Measurements from ENCODE around the gene SPECC1.
A peak's percentile ranks its signal among the peaks of the same experiment; 100 is the strongest.
"Not testable (repeated sequence)": the region's sequence is repeated elsewhere in the genome, so short reads cannot be mapped to it uniquely, and the experiment has no call there.

SPECC1 gene

DNA sequence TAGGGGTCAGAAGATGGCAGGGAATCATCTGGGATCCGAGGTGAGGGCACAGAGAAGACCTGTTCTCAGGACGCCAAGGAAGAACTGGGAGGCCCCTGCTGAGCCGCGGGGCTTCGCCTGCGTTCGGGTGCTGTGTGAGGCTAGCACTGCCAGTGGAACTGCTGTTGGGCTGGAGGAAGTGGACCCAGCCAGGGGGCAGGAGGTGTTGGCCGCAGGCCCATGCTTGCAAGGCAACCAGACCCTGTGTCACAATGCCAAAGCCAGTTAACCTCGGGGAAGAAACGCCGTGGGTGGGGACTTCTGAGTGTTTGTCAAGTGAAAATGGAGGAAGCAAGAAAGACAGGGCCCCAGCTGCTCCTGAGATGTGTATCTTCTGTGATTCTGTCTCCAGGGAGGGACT lies 272.7 kb downstream of the SPECC1 start:
- no peak for DNase-seq

DNA sequence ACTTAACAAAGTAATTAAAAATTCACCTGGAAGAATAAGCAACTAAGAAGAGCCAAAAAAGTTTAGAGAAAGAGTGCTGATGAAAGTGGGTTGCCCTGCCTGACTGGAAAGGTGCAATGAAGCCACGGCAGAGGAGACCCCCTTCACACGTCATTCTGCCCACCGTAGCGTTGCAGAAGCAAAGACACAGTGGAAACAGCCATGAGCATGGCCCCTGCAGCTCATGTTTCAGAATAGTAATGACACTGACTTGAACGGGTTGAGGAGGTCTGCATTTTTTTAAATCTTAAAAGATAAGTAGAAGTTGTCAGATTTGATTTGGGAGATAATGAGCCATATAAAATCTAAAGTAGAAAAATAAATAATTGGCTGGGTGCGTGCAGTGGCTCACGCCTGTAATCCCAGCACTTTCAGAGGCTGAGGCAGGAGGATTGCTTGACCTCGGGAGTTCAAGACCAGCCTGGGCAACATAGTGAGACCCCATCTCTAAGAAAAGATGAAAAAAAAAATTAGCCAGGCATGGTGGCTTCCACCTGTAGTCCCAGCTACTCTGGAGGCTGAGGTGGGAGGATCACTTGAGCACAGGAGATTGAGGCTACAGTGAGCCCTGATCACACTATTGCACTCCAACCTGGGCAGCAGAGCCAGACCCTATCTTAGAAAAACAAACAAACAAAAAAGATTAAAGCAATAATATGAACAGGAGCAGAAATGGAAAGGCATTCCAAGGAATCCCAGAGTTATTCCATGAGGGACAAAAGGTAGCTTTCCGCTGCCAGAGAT lies 273.6 kb downstream of the SPECC1 start:
- DNase-seq, result no peak

GRCh38 chr17:20284022-20284421 lies 274.9 kb downstream of the SPECC1 start:
- no peak for DNase-seq

DNA sequence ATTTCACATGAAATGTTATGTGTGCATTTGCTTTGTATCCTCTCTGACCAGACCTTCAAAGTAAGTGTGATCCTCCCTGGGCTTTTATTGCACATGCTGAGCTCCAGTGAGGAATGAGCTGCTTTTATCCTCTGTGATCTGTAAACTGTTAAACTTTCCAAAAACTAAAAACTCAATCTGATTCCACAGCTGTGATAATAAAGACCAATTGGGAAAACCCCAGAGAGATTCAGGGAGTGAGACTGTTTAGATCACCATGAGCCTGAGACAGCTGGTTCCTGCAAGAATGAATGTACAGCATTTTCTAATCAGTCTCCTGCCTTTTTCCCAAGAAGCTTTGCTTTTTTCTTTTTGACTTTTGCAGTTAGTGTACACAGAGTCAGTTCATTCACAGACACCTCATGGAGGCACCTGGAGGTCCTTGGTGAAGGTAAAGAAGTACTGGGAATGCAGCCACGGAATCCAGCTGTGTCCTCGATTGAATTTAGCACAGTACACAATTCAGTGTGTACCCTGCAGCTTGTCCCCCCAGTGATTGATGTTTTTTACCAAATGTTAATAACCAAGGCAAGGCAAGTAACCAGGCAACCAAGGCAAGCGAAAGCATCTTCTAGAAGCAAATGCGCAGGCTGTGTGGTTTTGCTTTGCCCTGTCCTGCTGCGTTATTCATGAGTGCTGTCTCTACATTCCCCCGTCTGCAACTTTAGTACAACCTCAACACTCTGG lies 275.6 kb downstream of the SPECC1 start:
- no peak for DNase-seq

GRCh38 chr17:20289984-20290383 lies 280.8 kb downstream of the SPECC1 start:
- no peak for DNase-seq

GRCh38 chr17:20291853-20292252 lies 282.7 kb downstream of the SPECC1 start:
- DNase-seq, result no peak

DNA sequence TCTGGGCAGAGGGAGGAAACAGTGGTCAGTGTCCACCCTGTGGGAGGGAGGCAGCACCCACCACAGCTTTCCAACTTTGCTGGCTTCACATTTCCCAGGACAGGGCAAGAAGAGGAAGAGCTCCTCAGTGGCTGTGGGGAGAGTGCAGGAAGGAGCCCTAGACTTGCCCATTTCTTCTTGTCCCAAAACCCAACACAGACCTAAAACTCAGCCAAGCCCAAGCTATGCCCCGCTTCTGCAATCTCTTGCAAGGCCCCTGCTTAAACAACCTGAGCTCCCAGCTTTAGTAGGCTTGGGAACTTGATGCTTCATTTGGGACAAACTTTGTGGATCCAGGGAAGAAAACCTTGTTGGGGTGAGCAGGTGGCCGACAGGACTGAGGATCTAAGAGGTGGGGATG lies 284.3 kb downstream of the SPECC1 start:
- DNase-seq, result no peak

DNA sequence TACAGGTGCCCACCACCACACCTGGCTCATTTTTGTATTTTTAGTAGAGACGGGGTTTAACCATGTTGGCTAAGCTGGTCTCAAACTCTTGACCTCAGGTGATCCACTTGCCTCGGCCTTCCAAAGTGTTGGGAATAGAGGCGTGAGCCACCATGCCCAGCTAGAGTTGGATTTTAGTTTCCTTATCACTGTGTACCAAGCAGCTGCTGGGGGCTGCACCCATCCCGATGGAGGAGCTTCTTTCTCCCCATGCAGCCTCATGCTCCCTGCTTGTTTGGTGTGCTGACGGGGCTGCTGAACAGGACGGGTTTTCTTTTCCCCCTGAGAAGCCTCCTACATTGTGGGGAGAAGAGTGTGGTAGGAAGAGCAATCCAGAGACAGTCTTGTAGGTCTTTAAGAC lies 285.0 kb downstream of the SPECC1 start:
- no peak for DNase-seq

GRCh38 chr17:20299013-20299412 lies 289.9 kb downstream of the SPECC1 start:
- no peak for DNase-seq

DNA sequence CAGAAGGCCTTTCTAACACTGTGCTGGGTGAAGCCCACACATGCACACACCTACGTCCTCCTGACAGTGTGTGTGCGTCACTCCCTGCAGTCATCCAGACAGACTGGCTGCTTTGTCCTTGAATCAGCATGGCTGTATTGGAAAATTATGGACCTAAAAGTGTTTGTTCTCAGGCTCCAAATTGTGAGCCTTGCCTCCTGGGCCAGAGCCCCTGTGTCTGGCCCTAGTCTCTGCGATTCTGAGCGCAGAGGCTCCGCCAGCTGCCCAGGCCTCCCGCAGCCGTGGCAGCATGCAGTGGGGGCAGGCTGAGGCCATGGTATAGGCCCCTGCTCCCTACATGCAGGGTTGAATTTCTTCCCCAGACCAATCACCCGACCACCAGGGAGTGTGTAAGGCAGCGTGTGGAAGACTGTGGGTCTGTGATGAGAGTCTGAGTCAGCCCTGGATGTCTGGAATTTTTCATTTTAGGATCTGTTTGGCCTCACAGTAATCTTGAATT lies 291.3 kb downstream of the SPECC1 start:
- DNase-seq, result no peak

DNA sequence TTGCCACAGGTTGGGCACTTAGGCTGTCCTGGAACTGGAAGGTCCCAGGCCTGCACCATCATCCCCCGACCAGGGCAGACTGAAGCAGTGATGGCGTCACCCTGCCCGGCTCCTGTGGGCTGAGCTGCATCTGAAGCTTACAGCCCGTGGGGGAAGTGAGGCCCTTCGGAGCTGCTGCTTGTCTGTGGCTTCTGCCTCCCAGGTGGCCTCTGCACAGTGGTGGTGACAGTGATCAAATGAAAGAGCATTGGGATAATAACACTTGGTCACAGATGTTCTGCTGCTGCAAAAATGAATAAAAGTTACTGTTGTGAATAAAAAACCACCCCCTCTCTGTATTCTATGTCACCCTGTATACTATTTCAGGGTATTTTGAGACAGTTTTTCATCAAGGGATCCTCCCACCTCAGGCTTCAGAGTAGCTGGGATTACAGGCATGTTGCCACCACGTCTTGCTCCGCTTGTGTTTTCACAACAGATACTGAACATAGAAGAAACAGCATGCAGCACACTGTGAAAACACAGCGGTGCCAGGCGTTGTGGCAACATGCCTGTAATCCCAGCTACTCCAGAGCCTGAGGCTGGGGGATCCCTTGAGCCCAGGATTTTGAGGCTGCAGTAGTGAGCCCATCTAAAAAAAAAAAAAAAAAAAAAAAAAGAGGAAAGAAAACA lies 293.2 kb downstream of the SPECC1 start:
- DNase-seq, result no peak

GRCh38 chr17:20304961-20305360 lies 295.8 kb downstream of the SPECC1 start:
- no peak for DNase-seq

DNA sequence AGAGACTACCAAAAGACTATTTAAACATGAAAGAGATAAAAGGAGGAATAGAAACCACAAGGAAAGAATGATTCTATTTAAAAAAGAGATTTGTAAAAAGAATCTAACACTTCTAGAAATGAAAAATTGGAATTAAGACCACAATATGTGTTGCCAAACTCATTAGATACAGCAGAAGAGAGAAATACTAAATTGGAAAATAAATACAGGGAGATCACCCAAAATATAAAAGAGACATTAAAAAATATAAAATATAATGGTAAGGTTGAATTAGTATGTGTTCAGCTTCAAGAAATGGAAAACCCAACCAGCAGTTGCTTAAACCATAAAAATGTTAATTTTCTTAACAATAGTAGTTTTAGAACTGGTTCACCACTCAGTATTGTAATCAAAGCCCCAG lies 297.8 kb downstream of the SPECC1 start:
- no peak for DNase-seq

- DNase-seq, result no peak
These were observed 298.3 kb downstream of the SPECC1 start for GRCh38 chr17:20307326-20307910.

DNA sequence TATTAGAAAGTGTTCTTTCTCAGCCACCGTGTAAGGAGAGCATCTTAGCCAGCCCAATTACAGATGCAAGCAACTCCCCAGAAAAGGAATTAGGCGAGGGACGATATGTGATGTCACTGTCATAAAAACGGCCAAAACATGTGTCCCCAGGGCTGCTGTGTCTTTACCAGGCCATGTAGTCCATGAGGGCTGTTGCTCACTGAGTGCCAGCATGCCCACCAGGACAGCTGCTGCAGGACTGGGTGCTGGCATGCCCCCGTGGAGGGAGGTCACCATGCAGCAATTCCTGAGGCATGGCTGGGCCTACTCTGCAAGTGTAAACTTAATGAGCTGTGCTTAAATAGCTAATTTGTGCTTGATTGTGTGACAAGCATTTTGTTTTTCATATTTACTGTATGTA lies 301.3 kb downstream of the SPECC1 start:
- no peak for DNase-seq

DNA sequence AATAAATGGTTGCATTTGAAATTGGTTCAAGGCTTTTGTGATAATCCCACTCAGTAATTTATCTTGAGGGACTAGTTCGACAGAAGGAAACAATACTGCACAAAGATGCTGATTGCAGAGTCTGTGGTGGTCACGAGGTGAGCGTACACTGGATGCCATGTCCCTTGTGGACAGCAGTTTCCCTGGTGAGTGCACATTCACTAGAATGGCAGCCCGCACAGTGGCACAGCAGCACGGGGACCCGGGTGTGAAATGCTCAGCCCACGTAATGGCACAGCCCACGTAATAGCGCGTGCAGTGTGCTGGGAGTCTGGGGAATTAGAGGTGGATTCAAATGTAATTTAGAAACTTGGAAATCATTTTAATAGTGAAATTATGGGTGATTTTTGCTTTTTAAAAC lies 304.1 kb downstream of the SPECC1 start:
- no peak for DNase-seq

DNA sequence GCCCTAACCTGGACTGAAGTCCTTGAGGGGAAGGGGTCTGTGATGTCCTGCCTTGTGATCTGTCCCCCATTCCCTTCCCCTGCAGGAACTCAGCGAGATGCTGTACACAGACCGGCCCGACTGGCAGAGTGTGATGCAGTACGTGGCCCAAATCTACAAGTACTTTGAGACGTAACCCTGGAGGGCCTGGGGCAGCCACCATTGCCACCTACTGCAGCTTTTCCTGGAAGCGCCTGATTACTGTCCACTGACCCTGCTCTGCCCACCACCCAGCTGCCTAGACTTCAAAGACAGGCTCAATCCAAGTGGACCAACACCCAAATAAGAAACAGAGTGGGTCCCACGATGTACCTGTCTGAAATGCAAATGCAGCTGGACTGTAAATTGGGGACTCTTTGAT lies 304.7 kb downstream of the SPECC1 start:
- no peak for DNase-seq

DNA sequence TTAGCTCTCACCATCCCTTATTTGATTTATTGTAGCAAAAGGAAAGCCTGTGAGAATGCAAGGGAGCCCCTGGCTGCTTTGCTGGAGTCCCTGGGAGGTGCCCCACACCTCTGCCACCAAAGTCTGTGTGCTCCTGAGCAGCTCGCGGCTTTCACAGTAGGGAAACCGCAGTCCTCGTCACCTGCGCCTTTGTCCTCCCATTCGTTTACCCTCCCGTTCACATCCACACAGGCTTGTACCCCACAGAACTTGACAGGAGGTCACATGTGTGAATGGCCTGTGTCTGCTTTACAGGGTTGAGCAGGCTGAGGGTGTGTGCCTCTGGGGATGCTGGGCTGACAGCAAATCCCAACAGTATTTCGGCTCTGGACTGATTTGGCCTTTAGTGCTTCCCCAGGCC lies 305.7 kb downstream of the SPECC1 start:
- no peak for DNase-seq

- no peak for DNase-seq
These were observed 306.2 kb downstream of the SPECC1 start for GRCh38 chr17:20315311-20315710.

- no peak for DNase-seq
These were observed 306.7 kb downstream of the SPECC1 start for GRCh38 chr17:20315821-20316220.

GRCh38 chr17:20320535-20321229 lies 311.5 kb downstream of the SPECC1 start:
- DNase-seq, result peak; percentile 83

DNA sequence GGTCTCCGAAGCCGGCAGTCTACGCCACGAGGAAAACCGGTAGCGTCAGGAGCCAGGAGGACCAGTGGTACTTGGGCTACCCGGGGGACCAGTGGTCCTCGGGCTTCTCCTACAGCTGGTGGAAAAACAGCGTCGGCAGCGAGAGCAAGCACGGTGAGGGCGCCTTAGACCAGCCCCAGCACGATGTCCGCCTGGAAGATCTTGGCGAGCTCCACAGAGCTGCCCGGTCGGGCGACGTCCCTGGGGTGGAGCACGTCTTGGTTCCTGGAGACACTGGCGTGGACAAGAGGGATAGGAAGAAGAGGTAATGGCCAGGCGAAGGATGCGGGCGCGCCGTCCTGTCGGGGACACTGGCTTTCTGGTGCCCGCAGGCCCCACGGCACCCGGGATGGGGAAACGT lies 312.2 kb downstream of the SPECC1 start:
- DNase-seq, result not testable (repeated sequence)

DNA sequence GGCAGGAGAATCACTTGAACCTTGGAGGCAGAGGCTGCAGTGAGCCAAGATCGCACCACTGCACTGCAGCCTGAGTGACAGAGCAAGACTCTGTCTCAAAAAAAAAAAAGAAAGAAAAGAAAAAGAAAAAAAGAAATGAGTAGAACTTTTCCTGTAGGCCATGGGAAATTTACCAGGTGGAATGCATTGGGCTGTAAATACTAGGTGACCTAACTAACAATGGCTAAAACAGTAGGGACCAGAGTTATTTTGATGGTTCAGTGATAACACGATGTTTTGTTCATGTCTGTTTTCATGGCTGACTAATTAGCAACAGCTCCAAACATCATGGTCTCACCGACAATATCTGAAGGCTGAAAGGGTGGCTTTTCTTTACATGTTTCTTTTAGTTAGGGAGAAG lies 318.6 kb downstream of the SPECC1 start:
- DNase-seq, result not testable (repeated sequence)

Measured in CD4-positive, alpha-beta T cell treated with Interleukin-17A for 4 hours (primary cell).